Measurements from ENCODE around the gene TMEM165.

TMEM165 gene

DNA sequence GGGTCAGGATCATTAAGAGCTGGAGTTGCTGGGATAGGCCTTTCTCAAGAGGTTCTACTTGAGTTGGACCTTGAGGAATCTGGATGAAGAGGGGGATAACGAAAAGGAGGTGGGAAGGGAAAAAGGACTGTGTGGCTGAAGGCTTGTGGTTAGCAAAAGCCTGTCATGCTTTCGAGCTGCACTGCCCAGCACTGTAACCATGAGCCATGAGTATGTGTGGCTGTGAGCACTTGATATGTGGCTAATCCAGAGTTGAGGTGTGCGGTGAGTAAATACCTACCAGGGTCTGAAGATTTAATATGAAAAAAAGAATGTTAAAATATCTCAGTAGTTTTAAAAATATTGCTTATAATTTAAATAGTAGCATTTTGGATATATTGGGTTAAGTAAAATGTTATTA lies 11.4 kb downstream of the TMEM165 start:
- DNase-seq = no peak

GRCh38 chr4:55407764-55408163 lies 12.0 kb downstream of the TMEM165 start:
- DNase-seq = no peak

GRCh38 chr4:55409468-55410171 lies 13.9 kb downstream of the TMEM165 start:
- DNase-seq = no peak

GRCh38 chr4:55410431-55410830 lies 14.7 kb downstream of the TMEM165 start:
- no peak for DNase-seq

- no peak for DNase-seq
Measured at GRCh38 chr4:55411621-55412020, 15.9 kb downstream of the TMEM165 start.

- DNase-seq = no peak
Measured at GRCh38 chr4:55416176-55416575, 20.4 kb downstream of the TMEM165 start.

DNA sequence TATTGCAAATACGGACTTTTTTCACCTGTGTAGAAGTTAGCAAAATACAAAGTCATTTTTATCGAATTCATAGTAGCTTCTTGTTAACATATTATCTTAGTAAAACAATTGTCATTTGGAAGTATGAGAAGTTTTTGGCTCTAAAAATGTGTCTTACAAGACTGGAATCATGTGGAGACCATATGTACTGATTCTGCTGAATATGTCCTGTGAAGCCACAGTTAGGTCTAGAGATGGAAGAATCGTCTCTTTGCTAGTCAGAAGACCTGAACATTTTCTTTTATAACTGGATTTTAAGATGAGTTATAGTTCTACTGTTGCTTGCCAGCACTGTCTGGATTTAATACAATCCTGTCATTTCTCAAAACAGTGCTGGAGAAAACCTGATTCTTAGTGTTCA lies 29.0 kb downstream of the TMEM165 start:
- DNase-seq = no peak

DNA sequence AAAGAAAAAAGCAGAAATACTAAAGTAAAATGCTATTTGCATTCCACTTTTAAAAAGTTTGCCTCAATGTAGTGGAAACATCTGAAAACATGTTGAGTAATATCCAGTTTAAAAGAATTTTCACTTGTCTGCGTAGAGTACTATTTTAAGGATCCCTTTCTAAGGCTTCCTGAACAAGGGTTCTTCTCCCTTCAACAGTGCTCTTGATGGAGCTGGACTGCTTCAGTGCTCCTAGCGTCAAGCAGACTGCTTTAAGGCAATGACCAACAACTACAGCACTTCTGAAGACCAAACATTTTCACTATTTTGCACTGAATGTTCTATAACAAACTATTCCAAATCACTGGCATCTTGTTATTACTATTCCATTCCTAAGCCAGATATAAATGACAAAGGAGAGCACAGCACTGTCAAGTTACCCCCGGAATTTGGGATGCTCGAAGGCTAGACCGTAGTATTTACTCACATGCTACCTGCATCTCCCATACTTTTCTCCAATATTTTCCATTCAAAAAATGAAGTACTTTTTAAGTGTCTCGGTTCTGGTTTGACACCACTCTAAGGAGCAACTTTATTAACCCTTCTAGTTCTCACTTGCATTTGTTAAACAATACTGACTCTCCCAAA lies 36.1 kb downstream of the TMEM165 start:
- DNase-seq = no peak

DNA sequence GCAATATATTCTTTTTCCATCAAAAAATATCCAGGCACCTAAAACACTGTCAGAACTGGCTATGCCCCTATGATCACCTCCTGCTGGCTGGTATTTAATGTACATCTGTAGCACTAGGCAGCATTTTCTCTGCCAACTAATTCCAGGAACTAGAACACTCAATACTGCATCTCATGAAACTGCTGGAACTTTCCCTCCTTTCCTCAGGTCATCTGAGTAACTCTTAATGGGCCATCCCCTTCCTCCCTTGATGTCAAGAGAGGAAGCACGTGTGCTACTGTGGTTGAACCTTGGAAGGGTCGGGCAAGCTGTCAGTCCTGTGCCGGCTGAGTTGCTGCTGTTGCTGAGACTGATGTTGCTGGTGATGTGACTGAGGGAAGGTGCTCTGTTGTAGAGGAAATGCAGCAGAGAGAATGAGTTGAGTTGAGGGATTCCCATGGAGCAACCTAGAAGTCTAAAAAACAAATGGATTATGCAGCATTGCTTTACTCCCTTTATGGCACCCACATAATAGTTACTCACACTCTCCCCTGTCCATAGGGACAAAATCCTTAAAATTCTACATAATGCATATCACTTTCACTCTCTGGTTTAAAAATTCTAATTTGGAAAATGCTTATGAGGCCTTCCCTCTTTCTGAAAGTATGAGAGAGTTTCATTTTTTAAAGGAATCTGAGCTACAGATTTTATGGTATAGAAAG lies 39.5 kb downstream of the TMEM165 start:
- no peak for DNase-seq

DNA sequence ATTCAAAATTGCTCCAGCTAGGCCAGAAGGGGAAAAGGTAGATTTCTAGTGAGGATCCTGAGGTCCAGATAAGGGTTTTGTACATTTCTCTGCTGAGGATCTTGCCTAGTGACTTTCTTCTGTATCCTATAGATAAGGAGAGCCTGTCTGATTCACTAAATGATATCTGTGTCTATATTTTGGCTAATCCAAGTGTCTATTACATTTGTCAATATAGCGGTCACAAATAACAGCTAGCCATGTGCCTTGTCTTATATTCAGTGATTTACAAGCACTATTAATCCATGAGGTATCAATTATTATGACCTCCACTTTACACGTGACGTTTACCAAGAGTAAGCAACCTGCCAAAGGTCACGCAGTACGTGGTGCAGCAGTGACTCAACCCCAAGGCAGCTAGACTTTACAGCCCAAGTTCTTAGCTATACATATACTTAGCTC lies 41.6 kb downstream of the TMEM165 start:
- DNase-seq = no peak

DNA sequence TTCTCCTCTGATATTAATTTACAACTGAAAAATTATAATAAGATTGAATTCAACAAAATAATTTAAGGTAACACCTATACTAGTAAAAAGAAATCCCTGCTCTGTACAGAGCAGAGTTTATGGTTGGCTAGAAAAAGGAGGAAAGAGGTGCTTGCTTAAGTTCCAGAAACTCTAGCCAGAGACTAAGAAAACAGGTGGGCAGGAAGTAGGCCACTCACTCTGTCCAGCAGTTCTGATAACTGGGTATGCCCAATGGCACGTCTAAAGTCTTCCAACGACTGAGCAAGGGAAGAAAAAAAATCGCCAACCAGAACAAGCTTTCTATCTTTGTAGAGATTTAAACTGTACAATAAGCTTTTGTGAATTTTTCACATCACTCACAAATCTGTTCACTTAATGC lies 42.1 kb downstream of the TMEM165 start:
- no peak for DNase-seq

- DNase-seq = no peak
Measured at GRCh38 chr4:55438314-55438713, 42.6 kb downstream of the TMEM165 start.

- no peak for DNase-seq
Measured at GRCh38 chr4:55439023-55439422, 43.3 kb downstream of the TMEM165 start.

DNA sequence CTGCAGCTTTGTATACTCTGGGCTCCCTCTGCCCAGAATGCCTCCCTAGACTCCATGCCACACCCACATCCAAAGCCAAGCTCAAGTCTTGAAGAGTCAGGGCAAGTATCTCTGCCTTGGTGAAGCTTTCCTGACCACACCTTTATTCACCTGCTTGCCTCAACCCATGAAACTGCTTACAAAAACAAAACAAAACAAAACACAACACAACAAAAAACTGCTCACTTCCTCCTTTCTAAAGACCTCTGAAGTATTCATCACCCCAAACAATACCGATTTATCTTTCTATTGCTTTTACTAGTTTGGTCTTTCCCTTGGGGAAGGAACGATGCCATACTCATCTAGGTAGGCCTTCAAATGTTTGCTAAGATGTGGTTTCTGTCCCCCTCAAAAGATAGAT lies 45.0 kb downstream of the TMEM165 start:
- no peak for DNase-seq

- DNase-seq = no peak
Measured at GRCh38 chr4:55442541-55442940, 46.8 kb downstream of the TMEM165 start.

- no peak for DNase-seq
Measured at GRCh38 chr4:55444827-55445226, 49.1 kb downstream of the TMEM165 start.

- no peak for DNase-seq
Measured at GRCh38 chr4:55445921-55446577, 50.3 kb downstream of the TMEM165 start.

DNA sequence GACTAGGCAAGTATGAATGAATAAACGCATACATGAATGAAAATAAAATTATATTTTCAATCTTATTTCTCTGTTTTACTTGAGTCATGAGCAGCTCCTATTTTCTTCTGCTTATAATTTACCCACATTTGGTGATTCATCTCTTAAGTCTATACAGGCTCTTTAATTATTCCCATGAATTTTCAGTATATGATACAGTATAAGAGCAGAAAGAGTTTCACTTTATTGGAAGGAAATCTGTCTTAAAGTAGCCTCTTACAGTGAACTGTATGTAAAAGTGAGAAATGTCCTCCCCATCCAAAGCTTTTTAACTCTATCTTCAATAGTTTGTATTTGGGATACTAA lies 50.8 kb downstream of the TMEM165 start:
- DNase-seq = no peak

DNA sequence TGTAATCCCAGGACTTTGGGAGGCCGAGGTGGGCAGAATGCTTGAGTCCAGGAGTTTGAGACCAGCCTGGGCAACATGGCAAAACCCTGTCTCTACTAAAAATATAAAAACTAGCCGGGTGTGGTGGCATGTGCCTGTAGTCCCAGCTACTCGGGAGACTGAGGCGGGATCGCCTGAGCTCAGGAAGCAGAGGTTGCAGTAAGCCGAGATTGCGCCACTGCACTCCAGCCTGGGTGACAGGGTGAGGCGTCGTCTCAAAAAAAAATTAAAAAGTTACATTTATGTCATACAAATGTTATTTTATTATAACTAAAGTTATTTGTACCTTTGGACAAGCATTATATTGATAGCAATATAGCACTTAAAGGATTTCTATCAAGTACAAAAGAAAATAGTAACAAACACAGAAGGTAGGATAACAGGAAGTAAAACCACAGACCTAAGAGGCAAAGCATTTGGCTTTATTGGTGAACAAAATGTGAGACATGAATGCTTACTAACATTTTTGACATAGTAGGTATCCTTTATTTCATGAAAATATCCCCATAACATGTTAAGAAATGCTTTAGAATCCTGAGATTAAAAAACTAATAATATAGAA lies 51.5 kb downstream of the TMEM165 start:
- DNase-seq = no peak

- DNase-seq = no peak
Measured at GRCh38 chr4:55447831-55448230, 52.1 kb downstream of the TMEM165 start.

- no peak for DNase-seq
Measured at GRCh38 chr4:55450566-55450965, 54.8 kb downstream of the TMEM165 start.

DNA sequence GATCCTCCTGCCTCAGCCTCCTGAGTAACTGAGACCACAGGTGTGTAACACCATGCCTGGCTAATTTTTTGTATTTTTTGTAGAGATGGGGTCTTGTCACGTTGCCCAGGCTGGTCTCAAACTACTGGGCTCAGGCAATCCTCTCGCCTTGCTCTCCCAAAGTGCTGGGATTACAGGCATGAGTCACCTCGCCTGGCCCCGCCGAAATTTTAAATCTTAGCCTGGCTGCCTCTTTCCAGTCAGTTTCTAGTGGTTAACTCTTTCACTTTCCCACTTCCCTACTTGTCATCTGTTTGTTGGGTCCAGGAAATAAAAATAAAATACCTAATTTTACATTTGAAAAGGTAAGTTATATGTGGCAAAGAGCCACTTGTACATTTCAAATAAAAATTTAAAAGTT lies 62.4 kb downstream of the TMEM165 start:
- DNase-seq = no peak

- DNase-seq = no peak
Measured at GRCh38 chr4:55458611-55459010, 62.9 kb downstream of the TMEM165 start.
